Left ventricle myocardium inferior (tissue), 1 donor: ENCODE results near the gene RAB40C. TPM values are rescaled to one million over a fixed set of nuclear protein-coding genes. Genes with fewer than 3 reads are reported as not detected.

Experiments
- DNase-seq: peaks from one replicate; pipeline ENCODE4 v3.0.0-alpha.2; 2020
- H3K27ac ChIP-seq: fragments of 200-600 bp; replicated peaks from 2 replicates; pipeline ENCODE4 v1.8.0; 2021
- H3K27me3 ChIP-seq: fragments of 200-600 bp; 2 replicates; pipeline ENCODE4 v1.8.0; 2021; ENCODE audit warnings: low read depth
- H3K36me3 ChIP-seq: fragments of 200-600 bp; 2 replicates; pipeline ENCODE4 v1.8.0; 2021
- H3K4me1 ChIP-seq: fragments of 200-600 bp; 2 replicates; pipeline ENCODE4 v1.8.0; 2021
- H3K4me3 ChIP-seq: fragments of 200-600 bp; 2 replicates; pipeline ENCODE4 v1.8.0; 2021; ENCODE audit warnings: mild to moderate bottlenecking, moderate library complexity
- H3K9me3 ChIP-seq: fragments of 200-600 bp; replicated peaks from 2 replicates; pipeline ENCODE4 v1.8.0; 2021
- intact Hi-C: fragments of 100-400 bp; cut with micrococcal nuclease; formaldehyde crosslinking; loops from one replicate; pipeline ENCODE4 v1.11.0; 2022
- total RNA-seq: library from RNA; stranded (reverse); fragmentation: NEBNext Ultra II Directional; extraction: Animal tissue kit (Norgen Biotek cat#: 25700); gene quantifications from one replicate; pipeline ENCODE4 v1.2.1, GENCODE V29; 2021
- TF ChIP-seq, protein P1 (sequence below): fragments of 200-600 bp; IDR thresholded peaks from 2 replicates; pipeline ENCODE4 v1.8.0; 2021; ENCODE audit warnings: antibody characterized with exemption, mild to moderate bottlenecking, borderline replicate concordance
- donor health status: DM: no; HTN: yes; CAD: no; lungs with severe emphysema.

Gene RAB40C
- total RNA-seq, 1 donor from 2014 or later: 10.3 TPM

- intact Hi-C loops: no loop called here
- peak; percentile 95 for DNase-seq
- no peaks in the 10 kb centered on the region for H3K36me3 ChIP-seq
- H3K4me1 ChIP-seq: peaks cover 64% of the 10 kb centered on the region
- TF ChIP-seq, protein P1, sequence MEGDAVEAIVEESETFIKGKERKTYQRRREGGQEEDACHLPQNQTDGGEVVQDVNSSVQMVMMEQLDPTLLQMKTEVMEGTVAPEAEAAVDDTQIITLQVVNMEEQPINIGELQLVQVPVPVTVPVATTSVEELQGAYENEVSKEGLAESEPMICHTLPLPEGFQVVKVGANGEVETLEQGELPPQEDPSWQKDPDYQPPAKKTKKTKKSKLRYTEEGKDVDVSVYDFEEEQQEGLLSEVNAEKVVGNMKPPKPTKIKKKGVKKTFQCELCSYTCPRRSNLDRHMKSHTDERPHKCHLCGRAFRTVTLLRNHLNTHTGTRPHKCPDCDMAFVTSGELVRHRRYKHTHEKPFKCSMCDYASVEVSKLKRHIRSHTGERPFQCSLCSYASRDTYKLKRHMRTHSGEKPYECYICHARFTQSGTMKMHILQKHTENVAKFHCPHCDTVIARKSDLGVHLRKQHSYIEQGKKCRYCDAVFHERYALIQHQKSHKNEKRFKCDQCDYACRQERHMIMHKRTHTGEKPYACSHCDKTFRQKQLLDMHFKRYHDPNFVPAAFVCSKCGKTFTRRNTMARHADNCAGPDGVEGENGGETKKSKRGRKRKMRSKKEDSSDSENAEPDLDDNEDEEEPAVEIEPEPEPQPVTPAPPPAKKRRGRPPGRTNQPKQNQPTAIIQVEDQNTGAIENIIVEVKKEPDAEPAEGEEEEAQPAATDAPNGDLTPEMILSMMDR: no peak
- peak within 1 kb of the TSS; percentile 87 for H3K4me3 ChIP-seq
- no peaks in the 10 kb centered on the region for H3K9me3 ChIP-seq
- no peaks in the 10 kb centered on the region for H3K27me3 ChIP-seq
- H3K27ac ChIP-seq: peak within 1 kb of the TSS; percentile 97
Observed at GRCh38 chr16:648781-649589, 59.1 kb downstream of the RAB40C start, which contains the start of gene WDR90. Gene WDR90, plus strand, starts transcription at chr16:649365. Its CDS starts 52 bp downstream, at chr16:649417.

DNA sequence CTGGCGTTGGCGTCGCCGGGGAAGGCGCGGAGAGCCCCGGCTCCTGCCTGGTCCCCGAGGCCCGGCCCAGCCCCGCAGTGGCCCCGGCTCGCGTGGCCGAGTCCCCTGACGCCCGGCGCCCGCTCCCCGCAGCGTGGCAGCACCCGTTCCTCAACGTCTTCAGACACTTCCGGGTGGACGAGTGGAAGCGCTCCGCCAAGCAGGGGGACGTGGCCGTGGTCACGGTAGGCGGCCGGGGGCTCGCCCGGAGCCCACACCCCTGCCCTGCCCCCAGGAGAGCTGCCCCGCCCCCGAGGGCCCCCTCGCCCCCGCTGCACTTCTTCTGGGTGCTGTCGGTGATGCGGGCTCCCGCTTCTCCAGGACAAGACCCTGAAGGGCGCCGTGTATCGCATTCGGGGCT lies 59.8 kb downstream of the RAB40C start:
- H3K4me1 ChIP-seq: peaks cover 57% of the 10 kb centered on the region

GRCh38 chr16:651844-652243 lies 62.0 kb downstream of the RAB40C start:
- H3K4me1 ChIP-seq: peaks cover 35% of the 10 kb centered on the region
- H3K4me3 ChIP-seq: no peak overlapping the region
- no peak for DNase-seq
- H3K27ac ChIP-seq: no peak overlapping the region
- intact Hi-C loops: no loop called here
- H3K36me3 ChIP-seq: no peaks in the 10 kb centered on the region
- no peaks in the 10 kb centered on the region for H3K9me3 ChIP-seq
- TF ChIP-seq, protein P1: no peak
- H3K27me3 ChIP-seq: no peaks in the 10 kb centered on the region

More for the DNA sequence above, 59.8 kb downstream of the RAB40C start:
- H3K27ac ChIP-seq: peak overlapping the region; percentile 97
- intact Hi-C loops: no loop called here
- TF ChIP-seq, protein P1: no peak
- no peaks in the 10 kb centered on the region for H3K9me3 ChIP-seq
- DNase-seq: no peak
- H3K4me3 ChIP-seq: peak overlapping the region; percentile 87
- no peaks in the 10 kb centered on the region for H3K36me3 ChIP-seq
- no peaks in the 10 kb centered on the region for H3K27me3 ChIP-seq

- no peak overlapping the region for H3K27ac ChIP-seq
- intact Hi-C loops: no loop called here
- TF ChIP-seq, protein P1: no peak
- no peaks in the 10 kb centered on the region for H3K36me3 ChIP-seq
- H3K27me3 ChIP-seq: no peaks in the 10 kb centered on the region
- H3K4me1 ChIP-seq: peaks cover 27% of the 10 kb centered on the region
- no peak overlapping the region for H3K4me3 ChIP-seq
- no peak for DNase-seq
- no peaks in the 10 kb centered on the region for H3K9me3 ChIP-seq
Observed at GRCh38 chr16:652454-653305, 62.8 kb downstream of the RAB40C start.

- no peaks in the 10 kb centered on the region for H3K36me3 ChIP-seq
- H3K27me3 ChIP-seq: no peaks in the 10 kb centered on the region
- no peaks in the 10 kb centered on the region for H3K9me3 ChIP-seq
- no peak for DNase-seq
- intact Hi-C loops: no loop called here
- peaks cover 13% of the 10 kb centered on the region for H3K4me1 ChIP-seq
- H3K27ac ChIP-seq: no peak overlapping the region
- no peak overlapping the region for H3K4me3 ChIP-seq
- TF ChIP-seq, protein P1: no peak
Observed at GRCh38 chr16:654034-654433, 64.2 kb downstream of the RAB40C start.
